HL-60 (cell line): ENCODE data around the gene VARS2.

Source experiments
- DNase-seq, 2 experiments: peaks; one replicate each; pipeline ENCODE4 v3.0.0-alpha.2; 2010 to 2020; ENCODE audit warnings: low read depth in 1 of 2, low spot score in 1 of 2
- H3K27ac ChIP-seq: fragments of 250-450 bp; sonication (Bioruptor Pico); replicated peaks from 2 replicates; pipeline ENCODE4 v1.5.1; 2020; ENCODE audit warnings: mild to moderate bottlenecking, moderate library complexity
- H3K27me3 ChIP-seq: fragments of 250-450 bp; sonication (Bioruptor Pico); 2 replicates; pipeline ENCODE4 v1.5.1; 2021; ENCODE audit warnings: mild to moderate bottlenecking, moderate library complexity; ENCODE audit not compliant: insufficient read depth, poor library complexity, severe bottlenecking
- H3K4me3 ChIP-seq: replicated peaks from 2 replicates; pipeline ENCODE4 v1.5.1; 2011; ENCODE audit warnings: mild to moderate bottlenecking, control low read depth, low read length; ENCODE audit not compliant: insufficient read depth
- GABPA ChIP-seq: IDR thresholded peaks from 2 replicates; pipeline ENCODE4 v1.6.1; 2012; ENCODE audit warnings: low read depth
- POLR2AphosphoS5 ChIP-seq: IDR thresholded peaks from 2 replicates; pipeline ENCODE4 v1.6.1; 2012; ENCODE audit warnings: low read depth
- SPI1 ChIP-seq: IDR thresholded peaks from 2 replicates; pipeline ENCODE4 v1.6.1; 2012; ENCODE audit warnings: low read depth, mild to moderate bottlenecking, borderline replicate concordance
- TF ChIP-seq, protein P1 (sequence below): IDR thresholded peaks from one replicate; pipeline ENCODE4 v1.5.1; 2011; ENCODE audit warnings: low read length, control low read depth, inconsistent platforms; ENCODE audit not compliant: insufficient read depth
- TF ChIP-seq, protein P2 (sequence below): IDR thresholded peaks from 2 replicates; pipeline ENCODE4 v1.6.1; 2012; ENCODE audit warnings: low read depth; ENCODE audit not compliant: insufficient replicate concordance

VARS2 gene

DNA sequence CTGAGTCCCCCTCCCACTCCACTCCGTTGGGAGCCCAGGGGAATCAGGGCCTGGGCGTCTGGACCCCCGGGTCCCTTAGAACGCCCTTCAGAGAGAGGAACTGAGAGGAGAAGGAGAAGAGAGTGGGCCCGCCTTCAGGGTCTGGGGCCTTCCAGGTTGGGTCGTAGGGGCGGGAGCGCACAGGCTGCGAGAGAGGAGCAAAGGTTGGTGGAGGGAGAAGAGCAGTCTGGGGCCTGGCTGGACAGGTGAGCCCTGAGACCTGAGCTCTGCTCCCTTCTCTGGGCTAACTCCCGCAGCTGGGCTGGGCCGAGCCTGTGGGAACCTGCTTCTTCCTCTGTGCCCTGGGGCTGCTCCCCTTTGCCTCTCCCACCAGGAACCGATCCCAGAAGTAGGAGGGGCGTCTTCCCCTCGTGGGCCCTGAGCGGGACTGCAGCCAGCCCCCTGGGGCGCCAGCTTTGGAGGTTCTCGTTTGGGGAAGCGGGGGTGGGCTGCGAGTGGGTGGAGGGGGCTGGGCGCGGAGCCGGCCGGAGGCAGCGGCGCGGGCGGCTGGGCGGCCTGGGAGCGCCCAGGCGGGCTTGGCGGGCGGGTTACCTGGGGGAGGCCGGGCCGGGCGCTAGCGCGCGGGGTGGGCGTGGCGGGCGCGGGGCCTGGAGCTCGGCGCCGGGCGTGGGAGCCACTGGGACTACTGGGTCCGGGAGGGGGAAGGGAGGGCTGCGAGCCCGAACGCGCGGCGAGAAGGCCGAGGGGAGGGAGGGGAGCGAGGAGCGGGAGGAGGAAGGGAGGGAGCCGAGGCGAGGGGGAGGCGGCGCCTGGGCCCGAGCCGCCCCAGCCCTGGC, 30.1 kb upstream of the VARS2 start, which contains the start of gene DDR1:
Gene DDR1 (plus strand): TSS at position 835 of the 836 bp plus-strand sequence. CDS start 4,211 bp downstream, outside the sequence.
- DNase-seq: peak in 1 of 2 experiments; percentile 50
- TF ChIP-seq, protein P1, sequence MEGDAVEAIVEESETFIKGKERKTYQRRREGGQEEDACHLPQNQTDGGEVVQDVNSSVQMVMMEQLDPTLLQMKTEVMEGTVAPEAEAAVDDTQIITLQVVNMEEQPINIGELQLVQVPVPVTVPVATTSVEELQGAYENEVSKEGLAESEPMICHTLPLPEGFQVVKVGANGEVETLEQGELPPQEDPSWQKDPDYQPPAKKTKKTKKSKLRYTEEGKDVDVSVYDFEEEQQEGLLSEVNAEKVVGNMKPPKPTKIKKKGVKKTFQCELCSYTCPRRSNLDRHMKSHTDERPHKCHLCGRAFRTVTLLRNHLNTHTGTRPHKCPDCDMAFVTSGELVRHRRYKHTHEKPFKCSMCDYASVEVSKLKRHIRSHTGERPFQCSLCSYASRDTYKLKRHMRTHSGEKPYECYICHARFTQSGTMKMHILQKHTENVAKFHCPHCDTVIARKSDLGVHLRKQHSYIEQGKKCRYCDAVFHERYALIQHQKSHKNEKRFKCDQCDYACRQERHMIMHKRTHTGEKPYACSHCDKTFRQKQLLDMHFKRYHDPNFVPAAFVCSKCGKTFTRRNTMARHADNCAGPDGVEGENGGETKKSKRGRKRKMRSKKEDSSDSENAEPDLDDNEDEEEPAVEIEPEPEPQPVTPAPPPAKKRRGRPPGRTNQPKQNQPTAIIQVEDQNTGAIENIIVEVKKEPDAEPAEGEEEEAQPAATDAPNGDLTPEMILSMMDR: no peak
- TF ChIP-seq SPI1: no peak
- TF ChIP-seq GABPA: no peak
- no peak for TF ChIP-seq POLR2AphosphoS5
- TF ChIP-seq, protein P2, sequence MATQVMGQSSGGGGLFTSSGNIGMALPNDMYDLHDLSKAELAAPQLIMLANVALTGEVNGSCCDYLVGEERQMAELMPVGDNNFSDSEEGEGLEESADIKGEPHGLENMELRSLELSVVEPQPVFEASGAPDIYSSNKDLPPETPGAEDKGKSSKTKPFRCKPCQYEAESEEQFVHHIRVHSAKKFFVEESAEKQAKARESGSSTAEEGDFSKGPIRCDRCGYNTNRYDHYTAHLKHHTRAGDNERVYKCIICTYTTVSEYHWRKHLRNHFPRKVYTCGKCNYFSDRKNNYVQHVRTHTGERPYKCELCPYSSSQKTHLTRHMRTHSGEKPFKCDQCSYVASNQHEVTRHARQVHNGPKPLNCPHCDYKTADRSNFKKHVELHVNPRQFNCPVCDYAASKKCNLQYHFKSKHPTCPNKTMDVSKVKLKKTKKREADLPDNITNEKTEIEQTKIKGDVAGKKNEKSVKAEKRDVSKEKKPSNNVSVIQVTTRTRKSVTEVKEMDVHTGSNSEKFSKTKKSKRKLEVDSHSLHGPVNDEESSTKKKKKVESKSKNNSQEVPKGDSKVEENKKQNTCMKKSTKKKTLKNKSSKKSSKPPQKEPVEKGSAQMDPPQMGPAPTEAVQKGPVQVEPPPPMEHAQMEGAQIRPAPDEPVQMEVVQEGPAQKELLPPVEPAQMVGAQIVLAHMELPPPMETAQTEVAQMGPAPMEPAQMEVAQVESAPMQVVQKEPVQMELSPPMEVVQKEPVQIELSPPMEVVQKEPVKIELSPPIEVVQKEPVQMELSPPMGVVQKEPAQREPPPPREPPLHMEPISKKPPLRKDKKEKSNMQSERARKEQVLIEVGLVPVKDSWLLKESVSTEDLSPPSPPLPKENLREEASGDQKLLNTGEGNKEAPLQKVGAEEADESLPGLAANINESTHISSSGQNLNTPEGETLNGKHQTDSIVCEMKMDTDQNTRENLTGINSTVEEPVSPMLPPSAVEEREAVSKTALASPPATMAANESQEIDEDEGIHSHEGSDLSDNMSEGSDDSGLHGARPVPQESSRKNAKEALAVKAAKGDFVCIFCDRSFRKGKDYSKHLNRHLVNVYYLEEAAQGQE: no peak
- Histone ChIP-seq H3K27me3 (peaks cover 38% of the 10 kb centered on the region), H3K27ac (no peak within 1 kb of the TSS), H3K4me3 (peak within 1 kb of the TSS; percentile 40)

- Histone ChIP-seq H3K4me3 (peak overlapping the region; percentile 40), H3K27me3 (peaks cover 38% of the 10 kb centered on the region), H3K27ac (no peak overlapping the region)
- no peak for DNase-seq
- TF ChIP-seq POLR2AphosphoS5 (no peak), SPI1 (no peak), GABPA (no peak)
- TF ChIP-seq, protein P2: no peak
- TF ChIP-seq, protein P1: no peak
Measured at GRCh38 chr6:30884521-30885480, 29.2 kb upstream of the VARS2 start.

DNA sequence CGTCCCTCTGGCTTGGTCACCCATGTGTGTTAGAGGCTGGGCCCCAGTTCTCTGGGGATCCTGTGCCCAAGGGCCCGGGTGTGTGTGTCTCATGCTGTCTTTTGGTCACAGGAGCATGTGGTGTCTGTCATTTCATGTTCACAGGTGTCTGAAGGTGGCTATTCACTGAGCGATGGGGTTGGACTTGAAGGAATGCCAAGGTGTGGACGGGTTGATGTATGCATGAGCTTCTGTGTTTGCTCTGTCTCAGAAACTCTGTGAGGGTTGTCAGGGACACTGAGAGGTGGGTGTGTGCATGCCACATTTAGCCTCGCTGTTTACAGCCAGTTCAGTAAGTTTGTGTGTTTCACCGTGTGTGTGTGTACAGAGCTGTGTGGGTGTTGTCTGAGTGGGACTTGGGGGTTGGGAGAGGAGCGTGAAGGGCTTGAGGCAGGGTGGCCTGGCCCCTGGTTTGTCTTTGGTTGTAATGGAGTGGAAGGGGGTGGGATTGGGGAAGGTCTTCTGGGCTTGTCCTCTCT, 28.5 kb upstream of the VARS2 start:
- no peak overlapping the region for H3K4me3 ChIP-seq
- DNase-seq: no peak
- no peak overlapping the region for H3K27ac ChIP-seq
- H3K27me3 ChIP-seq: peaks cover 43% of the 10 kb centered on the region
- TF ChIP-seq POLR2AphosphoS5 (no peak), SPI1 (no peak), GABPA (no peak)
- TF ChIP-seq, protein P1: no peak
- TF ChIP-seq, protein P2: no peak
